ENCODE results near the gene FAM174C.

The FAM174C gene

GRCh38 chr19:1275260-1275975 lies at the start of gene FAM174C:
Gene FAM174C, plus strand, starts transcription at chr19:1275530. Its CDS starts 20 bp downstream, at chr19:1275550.
- peak within 1 kb of the TSS; percentile 92 for H3K27ac ChIP-seq
- DNase-seq (ENCODE audit: low read depth, low spot score): peak; percentile 93

DNA sequence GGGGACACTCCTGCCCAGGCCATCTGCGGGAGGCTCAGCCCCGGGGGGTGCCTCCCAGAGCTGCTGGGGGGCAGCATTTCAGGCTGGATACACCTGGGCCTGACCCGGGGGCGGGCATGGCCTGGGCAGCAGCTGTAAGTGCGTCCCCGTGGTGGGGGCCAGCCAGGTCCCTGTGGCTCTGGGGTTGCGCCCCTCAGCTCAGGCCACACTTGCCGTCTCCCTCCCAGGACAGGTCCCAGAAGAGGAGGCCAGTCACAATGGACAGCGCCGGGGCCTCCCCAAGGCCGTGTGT lies 49.2 kb upstream of the FAM174C start:
- H3K27ac ChIP-seq: no peak overlapping the region

DNA sequence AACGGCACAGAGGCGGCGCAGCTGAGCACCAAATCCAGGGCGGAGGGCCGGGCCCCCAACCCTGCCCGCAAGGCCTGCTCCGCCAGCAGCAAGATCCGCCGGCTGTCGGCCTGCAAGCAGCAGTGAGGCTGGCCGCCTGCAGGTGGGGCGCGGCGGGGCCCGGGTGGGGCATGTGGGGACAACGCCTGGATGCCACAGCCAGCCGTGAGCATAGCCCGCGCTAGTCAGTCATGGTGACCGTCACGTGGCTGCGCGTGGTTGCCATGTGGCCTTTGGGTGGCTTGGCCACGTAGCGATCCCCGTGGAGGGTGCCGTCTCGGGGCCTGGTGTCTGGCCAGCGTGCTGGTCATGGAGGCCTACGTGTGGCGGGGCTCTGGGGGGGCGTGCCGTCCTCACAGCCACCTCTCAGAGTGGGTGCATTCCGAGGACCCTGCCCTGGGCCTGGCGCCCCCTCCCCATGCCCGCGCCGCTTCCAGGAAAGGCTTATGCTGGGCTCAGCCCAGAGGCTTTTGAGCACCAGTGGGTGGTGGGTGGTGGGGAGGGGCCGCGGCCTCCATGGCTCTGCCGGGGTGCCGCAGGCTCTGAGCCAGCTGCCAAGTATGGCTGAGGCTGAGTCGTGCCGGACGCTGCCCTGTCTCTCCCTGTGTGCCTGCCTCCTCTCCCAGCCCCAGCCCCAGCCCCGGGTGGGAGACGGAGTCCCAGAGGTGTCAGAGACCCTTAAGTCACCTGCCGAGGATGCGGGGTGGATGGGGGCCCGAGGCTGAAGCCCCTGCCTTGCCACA lies 48.6 kb upstream of the FAM174C start:
- no peak for DNase-seq (ENCODE audit: low read depth, low spot score)
- no peak overlapping the region for H3K27ac ChIP-seq

More for the DNA sequence above, 49.2 kb upstream of the FAM174C start:
- no peak for DNase-seq (ENCODE audit: low read depth, low spot score)

DNA sequence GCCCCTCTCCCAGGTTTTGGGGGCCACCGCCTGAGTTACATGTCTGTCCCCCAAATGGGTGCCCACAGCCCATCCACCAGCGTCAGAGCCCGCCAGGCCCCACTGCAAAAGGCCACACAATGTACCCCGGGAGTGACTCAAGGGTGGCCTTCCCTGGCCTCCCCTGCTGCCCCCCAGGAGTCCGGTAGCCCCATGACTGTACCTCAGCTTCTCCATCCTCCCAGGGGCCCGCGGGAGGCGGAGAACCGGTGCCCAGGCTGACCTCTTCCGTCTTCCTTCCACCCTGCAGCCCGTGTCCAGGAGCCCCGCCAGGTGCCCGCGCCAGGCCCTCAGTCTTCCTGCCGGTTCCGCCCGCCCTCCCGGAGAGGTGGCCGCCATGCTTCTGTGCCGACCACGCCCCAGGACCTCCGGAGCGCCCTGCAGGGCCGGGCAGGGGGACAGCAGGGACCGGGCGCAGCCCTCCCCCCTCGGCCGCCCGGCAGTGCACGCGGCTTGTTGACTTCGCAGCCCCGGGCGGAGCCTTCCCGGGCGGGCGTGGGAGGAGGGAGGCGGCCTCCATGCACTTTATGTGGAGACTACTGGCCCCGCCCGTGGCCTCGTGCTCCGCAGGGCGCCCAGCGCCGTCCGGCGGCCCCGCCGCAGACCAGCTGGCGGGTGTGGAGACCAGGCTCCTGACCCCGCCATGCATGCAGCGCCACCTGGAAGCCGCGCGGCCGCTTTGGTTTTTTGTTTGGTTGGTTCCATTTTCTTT lies 47.9 kb upstream of the FAM174C start:
- DNase-seq (ENCODE audit: low read depth, low spot score): no peak

GRCh38 chr19:1228161-1228957 lies 47.0 kb upstream of the FAM174C start:
- no peak for DNase-seq (ENCODE audit: low read depth, low spot score)
- H3K27ac ChIP-seq: no peak overlapping the region

More for the DNA sequence above, 47.9 kb upstream of the FAM174C start:
- no peak overlapping the region for H3K27ac ChIP-seq

GRCh38 chr19:1229056-1229923 lies 46.0 kb upstream of the FAM174C start:
- H3K27ac ChIP-seq: no peak overlapping the region
- DNase-seq (ENCODE audit: low read depth, low spot score): no peak

GRCh38 chr19:1229924-1230782 lies 45.2 kb upstream of the FAM174C start:
- no peak for DNase-seq (ENCODE audit: low read depth, low spot score)

GRCh38 chr19:1230783-1231489 lies 44.4 kb upstream of the FAM174C start:
- DNase-seq (ENCODE audit: low read depth, low spot score): no peak
- no peak overlapping the region for H3K27ac ChIP-seq

More at GRCh38 chr19:1229924-1230782, 45.2 kb upstream of the FAM174C start:
- no peak overlapping the region for H3K27ac ChIP-seq

DNA sequence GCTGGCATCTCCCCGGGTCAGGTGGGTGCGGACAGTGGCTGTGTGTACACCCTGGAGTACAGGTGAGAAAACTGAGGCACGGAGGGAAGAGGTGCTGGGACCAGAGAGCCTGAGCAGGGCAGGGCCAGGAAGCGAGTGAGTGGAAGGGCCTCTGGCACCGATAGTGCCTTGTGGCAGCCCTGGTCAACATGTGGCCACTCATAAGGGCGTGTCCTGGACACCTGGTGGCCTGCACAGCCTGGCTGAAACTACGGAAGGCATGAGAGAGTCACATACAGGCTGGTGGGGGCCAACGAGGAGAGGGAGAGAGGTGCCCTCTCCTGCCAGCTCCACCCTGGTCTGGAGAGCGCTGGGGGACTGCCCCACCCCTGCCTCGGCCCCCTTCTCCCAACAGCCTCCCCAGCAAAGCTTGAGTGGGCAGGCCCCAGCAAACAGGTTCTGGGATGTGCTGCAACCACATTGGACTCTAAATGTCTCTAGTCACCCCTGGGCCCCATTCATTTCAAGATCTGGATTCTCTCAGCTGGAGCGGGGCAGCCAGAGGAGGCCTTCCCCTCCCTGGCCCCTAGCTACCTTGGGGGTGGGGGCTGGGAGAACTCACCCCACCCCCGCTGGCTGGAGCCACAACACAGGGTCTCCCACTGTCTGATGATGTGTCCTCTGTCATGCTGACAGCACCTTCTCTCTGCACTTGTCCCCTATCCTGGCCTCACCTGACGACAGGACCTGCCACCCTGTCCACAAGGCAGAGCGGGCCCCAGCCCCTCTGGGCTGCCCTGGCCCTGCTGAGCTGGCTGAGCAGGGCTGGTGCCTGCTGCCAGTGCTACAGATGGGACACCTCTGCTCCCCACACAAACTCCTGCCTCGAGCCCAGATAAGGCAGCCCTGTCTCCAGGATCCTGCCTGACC lies 43.3 kb upstream of the FAM174C start:
- H3K27ac ChIP-seq: peak overlapping the region; percentile 22
- no peak for DNase-seq (ENCODE audit: low read depth, low spot score)

DNA sequence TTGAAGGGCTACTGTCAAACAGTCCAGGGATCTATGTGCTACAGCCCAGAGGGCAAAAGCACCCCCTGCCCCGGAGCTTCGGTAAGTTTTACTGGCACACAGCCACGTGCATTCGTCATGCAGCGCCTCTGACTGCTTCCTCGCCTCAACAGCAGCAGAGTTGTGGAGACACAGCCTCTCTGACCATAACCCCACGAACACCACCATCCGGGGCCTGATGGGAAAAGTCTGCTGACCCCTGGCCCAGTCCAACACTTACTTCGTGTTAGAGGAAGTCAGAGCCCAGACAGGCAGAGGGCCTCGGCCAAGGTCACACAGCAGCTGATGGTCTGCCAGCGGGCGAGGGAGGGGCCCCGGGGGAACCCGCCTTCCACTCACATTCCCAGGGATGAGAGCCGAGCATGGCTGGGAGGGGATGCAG lies 42.7 kb upstream of the FAM174C start:
- no peak for DNase-seq (ENCODE audit: low read depth, low spot score)

DNA sequence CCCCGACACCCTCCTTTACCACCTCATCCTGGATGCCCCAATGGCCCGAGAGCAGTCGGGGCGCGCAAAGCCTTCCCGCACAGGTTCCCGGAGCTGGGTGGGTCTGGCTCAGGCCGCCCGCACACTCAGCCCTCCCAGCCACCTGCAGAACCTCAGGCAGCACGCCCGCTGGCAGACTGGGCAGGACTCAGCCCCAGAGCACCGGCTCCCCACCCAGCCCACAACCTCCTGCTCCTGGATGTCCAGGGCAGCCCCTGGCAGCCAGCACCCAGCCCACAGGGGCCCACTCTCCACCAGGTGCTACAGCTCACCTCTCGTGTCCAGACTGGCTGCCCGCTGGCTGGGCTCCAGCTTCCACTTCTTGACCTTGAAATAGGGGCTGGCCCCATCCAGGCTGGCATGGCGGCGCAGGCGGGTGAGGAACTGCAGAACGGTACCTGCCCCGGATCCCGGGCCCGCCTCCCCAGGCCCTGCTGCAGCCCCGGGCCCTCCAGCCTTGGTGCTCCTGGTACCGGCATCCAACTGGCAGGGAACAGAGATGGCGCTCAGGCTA lies 42.1 kb upstream of the FAM174C start:
- no peak overlapping the region for H3K27ac ChIP-seq
- no peak for DNase-seq (ENCODE audit: low read depth, low spot score)

More for the DNA sequence above, 42.7 kb upstream of the FAM174C start:
- peak overlapping the region; percentile 22 for H3K27ac ChIP-seq

GRCh38 chr19:1234051-1234954 lies 41.0 kb upstream of the FAM174C start:
- DNase-seq (ENCODE audit: low read depth, low spot score): no peak
- H3K27ac ChIP-seq: no peak overlapping the region

DNA sequence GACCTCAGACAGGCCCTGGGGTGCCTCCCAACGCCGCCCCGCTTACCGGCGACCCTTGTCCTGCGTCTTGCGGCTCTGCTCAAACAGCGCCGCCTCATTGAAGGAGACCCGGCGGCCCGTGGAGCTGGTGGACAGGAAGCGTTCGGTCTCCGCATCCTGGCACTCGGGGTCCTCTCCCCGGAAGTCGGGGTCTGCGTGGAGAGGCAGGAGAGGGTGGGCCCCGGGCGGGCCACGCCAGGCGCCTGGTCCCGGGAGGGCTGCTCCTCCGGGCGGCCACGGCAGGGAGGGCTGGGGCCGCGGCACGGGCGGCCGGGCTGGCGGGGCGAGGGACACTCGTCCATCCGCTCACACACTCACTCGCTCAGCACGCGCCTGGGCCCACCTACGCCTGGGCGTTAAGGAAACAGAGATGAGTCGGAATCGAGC lies 40.4 kb upstream of the FAM174C start:
- H3K27ac ChIP-seq: no peak overlapping the region
- no peak for DNase-seq (ENCODE audit: low read depth, low spot score)

DNA sequence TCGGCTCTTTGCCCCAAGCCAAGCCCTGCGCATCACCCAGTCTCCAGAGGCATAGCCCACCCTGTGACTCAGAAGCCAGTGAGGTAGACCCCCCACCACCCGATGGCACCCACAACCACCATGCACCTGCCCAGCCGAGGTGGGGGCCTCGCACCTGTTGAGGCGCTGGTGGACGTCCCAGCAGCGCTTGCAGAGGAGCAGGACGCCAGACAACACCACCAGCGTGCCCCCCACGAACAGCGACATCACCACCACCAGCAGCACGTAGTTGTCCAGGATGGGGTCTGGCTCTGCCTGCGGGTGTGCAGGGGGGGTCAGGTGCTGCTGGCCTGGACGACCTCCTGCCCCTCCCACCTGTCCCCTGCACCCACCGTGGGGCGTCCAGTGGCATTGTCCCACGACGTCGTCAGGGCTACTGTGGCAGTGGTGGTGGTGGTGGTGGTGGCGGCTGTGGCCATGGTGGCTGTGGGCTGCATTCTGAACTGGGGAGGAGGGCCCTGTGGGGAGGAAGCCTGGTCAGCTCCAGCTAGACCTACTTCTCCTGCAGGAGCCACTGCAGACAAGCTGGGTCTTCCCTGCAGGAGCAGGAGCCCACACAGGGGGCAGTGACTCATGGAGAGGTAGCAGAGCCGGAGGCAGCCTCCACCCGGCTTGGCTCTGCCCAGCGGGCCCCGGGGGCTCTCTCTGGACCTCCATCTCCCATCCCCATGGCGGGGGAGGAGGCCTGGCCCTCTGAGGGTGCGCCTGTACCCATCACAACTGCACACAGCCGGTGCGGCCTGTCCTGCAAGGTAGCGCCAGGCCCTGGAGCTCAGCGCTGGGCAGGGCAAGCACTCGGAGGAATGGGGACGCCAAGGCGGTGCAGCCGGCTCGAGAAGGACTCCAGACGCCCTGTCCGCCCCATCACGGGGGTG lies 39.4 kb upstream of the FAM174C start:
- DNase-seq (ENCODE audit: low read depth, low spot score): no peak
- H3K27ac ChIP-seq: no peak overlapping the region
